HG03280 (cell line): ENCODE results near the gene KRT72.

Source experiments
- ATAC-seq: cut with Tn5 transposase; IDR thresholded peaks from one replicate; pipeline ENCODE4 v1.9.1; 2021; ENCODE audit warnings: mild to moderate bottlenecking, moderate library complexity; ENCODE audit not compliant: unreplicated experiment

The KRT72 gene

DNA sequence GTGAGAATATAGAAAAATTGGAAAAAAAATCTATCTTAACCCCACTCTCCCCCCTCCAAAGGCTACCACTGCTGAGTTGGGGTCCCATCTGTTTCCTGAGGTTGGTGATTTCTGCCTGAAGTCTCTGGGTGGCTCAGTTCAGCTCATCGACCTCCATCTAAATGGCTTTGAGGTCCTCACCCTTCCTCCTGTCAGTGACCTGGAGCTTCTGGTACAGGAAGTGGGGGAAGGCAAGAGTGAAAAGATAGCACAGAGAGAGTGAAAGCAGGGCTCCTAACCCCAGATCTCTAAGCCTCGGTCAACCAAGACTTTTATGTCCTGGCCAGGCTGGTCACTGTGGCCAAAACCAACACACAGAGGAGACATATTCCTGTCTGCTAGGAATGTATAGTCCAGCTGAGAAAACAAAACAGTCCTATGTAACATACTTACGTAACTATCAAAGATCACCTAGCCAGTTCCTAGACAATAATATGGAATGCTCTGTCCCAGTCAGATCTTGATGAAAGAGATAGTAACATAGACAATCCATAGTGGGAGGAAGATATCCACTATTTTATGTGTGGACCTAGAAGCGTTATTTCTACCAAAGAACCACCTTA is 29.4 kb upstream of the KRT72 start:
- no peak for ATAC-seq

DNA sequence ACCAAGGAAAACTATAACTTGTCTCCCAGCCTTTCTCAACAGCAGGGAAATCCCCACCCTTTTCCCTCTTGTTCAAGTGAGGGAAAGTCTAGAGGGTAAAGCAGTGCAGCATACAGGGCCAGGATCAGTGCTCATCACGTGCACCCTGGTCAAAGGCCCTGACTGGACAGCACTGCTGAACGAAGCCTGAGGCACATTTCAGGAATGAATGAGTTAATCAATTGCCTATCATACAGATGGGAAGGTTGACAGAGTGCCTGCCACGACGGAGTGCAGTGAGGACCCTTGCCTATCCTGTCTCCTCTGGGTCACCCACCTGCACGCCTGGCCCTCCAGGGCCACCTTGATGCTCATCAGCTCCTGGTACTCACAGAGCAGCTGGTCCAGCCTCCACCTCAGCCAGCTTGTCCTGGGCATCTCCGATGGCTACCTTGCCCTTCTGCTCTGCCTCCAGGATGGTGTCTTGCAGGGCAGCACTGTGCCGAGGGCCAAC is 28.8 kb upstream of the KRT72 start:
- ATAC-seq, result no peak

DNA sequence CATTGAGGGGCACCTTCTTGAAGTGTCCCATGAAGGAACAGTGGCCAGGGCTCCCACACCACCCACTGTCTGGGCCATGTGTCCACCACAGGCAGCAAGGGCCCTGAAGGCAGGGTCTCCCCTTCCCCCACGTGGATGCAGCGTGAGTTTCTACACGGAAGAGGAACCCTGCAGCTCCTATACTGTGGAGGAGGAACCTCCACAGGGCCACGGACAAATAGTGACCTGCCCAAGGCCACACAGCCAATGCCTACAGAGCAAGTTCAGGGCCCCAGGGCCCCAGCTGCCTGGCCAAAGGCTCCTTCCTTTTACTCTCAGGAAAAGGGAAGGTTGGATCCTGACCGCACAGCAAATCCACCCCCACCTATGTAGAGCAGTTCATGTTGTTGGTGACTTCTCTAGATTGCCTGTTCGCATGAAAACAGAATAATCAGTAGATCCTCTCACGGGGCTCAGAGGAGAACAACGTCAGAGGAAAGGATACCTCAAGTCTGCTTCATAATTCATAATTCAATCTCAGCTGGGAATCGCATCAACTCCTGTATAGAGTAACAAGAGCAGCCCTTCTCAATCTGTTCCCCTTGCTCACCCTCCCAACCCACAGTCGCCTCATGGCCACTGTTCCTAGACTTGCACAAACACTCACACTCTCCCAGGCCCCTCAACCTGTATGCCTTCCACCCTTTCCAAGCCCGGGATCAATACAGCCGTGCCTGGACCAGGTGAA is 28.2 kb upstream of the KRT72 start:
- ATAC-seq, result no peak

DNA sequence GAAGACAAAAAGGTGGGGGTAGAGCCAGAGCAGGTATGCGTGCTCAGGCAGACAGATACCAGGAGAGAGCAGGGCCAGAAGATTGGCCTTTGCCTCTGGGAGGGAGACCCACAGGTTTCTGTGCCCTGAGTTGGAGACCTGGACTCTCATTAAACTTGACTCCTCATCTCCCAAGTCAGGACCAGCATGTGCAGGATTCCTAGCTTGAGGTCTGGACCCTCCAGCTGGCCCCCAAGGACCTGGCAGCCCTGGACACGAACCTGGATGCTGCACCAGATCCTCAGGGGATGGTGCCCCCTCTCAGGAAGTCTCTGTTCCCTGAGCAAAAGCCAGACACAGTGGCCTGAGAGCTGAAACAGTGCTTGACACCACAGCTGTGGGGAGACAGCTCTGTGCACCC is 27.6 kb upstream of the KRT72 start:
- no peak for ATAC-seq

DNA sequence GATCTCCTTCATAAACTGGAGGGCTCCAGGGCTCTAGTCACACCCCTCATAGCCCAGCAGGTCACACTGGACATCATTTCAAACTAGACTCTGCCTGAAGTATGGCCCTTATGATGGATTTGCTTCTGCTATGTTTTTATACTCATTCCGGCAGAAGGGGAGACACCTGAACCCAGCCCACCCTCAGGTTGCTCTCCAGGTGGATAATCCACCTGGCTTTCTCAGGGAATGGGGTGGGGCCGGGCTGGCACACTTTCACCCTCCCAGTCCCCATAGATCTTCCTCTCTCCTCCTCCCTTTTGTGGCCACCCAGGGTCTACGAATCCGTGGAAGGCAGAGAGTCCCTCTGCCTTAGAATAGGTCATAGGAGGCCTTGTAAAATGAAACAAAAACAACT is 26.8 kb upstream of the KRT72 start:
- no peak for ATAC-seq

DNA sequence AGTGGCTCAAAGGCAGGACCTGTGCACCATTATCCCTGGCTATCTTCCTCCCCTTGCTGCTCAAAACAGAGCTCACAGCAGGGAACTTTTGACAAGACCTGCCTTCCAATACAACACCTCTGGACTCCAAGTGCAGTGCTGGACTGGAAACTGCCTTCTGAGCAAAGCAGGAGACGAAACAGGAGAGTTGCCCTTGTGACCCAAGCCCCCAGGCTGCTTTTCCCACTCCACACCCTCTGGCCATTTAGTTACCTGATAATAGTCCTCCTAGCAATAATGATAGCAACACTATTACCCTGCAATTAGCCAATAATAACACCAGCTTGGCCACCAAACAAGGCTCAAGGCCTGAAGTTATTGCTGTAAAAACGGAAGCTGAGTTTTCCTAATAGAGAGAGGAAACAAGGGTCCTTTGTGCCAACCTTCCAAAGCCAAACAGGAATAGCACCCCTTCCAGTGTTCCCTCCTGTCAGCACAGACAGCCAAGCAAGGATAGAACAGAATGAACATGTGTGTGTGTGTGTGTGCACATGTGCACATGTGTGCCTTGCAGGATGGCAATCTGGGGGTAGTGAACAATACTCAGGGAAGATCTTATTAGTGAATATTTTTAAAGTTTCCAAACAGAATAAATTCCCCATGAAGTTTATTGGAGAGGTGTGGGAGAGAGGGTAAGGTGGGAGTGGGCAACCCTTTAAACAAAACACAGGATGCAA is 26.3 kb upstream of the KRT72 start:
- no peak for ATAC-seq

DNA sequence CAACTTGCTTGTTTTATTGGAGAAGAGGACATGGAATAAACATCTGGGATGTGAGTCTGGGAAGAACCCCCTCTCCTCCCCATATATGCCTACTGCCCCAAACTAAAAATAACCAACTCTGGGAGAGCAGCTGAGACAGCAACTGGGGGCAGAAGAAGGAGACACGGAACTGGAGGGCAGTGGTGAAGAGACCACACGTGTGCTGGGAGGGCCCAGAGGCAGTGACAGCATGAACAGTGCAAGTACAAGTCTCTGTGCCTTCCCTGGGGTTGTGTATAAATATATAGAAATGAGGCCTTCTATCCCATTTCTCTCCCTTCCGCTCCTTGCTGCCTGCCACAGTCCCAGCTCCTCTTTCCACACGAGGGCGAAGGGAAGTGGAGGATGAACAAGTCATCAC is 21.1 kb upstream of the KRT72 start:
- no peak for ATAC-seq

DNA sequence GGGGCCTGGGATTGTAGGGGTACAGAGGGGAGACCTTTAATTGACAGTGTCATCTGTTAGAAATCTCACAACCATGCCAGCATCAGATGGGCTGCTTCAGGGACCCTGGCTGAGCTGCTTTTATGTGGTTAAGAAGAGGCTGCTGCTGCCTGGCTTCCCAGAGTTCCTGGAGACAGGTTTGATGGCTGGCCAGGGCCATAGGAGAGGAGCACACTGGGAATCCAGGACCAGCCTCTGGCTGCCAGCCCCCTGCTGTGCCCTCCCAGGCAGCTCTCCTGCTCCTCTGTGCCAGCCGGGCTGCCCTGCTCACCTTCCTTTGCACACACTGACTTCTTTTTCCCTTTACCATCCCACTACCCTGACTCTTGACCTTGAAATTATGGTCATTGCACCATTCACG is 17.6 kb upstream of the KRT72 start:
- no peak for ATAC-seq

DNA sequence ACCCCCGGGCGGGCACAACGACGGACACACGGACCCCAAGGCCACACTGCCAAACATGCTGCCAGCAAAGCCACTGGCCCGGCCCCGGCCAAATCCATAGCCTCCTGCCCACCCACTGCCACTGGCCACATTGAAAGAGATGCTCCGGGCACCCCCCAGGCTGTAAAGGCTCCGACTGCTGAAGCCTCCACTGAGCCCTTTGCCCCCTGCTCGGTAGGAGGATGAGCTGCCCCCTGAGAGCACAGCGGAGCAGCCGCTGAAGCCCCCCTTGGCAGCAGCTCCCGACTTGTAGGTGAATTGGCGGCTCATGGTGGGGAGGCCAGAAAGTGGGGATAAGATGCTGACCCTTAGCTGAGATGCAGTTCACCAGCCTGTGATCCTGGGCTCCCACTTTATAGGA is 17.0 kb upstream of the KRT72 start, which contains the start of gene KRT73:
KRT73 (minus strand) TSS at position 344 of the 400 bp plus-strand sequence; CDS start at position 309, 35 bp downstream.
- no peak for ATAC-seq

DNA sequence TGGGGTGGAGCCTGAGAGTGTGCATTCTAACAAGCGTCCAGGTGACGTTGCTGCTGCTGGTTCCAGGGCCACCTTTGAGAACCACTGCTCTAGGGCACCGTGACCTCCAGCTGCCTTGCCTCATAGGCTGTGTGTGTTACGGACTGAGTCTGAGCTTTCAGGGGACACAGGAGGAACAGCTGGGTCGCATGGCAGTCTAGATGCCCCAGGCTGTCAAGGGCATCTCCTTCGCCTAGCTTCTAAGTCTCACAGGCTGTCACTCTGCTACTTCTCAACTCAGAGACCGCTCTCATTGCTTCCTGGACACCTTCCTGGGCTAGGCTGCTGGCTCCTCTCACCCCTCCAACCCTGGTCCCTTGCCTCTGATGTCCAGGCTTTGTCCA is 16.1 kb upstream of the KRT72 start:
- no peak for ATAC-seq

DNA sequence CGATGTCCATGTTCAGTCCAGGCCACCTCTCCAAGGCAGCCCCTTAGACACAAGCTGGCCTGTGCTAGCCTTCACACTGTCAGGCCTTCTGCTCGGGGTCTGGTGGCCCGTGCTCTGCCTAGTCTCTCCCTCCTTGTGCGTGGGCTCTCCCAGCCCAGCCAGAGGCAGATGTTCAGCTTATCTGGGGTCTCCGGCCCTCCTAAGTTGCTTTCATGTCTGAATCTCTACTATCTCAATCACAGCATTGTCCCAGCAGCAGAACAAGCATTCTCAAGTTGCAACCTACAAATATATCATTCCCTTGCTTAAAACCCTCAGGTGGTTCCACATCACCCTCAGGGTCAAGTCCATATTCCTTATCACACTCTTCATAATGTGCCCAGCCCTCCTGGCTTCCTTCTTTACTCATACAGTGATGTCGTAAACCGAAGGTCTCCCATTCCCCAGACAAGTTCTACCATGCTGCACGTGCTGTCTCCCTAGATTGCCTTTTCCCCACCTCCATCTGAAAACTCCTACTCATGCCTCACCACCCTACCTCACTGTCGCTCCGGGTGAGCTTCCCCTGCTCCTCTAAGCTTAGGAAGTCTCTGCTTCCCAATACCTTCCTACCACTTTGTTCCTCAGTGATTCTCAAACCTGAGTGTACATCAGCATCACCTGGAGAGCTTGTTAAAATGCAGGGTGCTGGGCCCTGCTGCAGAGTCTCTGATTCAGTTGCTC is 15.6 kb upstream of the KRT72 start:
- ATAC-seq, result no peak

DNA sequence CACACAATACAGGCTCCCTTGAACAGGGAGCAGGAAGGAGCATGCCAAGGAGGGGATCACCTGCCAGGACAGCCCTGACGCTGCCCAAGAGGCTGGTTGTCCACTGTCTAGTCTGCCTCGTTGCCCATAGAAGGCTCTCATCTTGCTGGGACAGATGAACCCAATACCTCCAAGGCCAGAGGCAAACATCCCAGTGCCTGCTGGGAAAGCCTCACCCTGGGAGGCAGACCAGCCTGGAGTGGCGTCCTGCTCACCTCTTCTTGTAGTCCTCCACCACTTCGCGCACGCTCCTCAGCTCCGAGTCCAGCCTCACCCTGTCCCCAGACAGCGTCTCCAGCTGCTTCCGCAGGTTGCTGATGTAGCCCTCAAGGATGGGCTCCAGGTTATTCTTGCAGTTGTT is 14.6 kb upstream of the KRT72 start:
- no peak for ATAC-seq

DNA sequence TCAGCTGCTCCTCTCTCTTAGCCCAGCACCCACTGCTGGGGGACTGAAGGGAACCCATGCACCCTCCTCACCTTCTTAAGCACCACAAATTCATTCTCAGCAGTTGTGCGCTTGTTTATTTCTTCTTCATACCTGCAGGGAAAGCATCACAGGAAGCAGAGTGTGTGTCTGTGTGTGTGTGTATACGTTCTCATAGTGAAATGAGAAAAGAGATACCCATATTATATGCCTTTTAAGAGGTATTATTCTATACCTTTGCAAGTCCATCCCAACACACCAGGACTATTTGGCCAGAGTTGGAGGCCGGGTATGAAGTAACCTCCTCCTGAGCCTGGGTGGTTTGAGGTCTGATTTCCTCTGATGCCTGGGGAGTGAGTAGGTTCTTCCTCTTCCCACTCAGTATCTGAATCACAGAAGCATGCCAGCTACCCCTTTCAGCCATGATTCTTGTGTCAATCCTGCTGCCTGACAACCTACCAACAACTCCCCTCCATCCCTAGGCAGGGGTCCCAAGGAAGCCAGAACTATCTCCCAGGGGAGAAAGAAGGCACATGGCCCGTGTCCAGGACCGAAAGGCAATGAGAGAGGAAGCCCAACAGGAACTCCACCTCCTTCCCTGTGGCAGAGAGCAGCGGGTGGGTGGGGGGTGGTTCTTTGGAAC is 14.1 kb upstream of the KRT72 start:
- no peak for ATAC-seq

DNA sequence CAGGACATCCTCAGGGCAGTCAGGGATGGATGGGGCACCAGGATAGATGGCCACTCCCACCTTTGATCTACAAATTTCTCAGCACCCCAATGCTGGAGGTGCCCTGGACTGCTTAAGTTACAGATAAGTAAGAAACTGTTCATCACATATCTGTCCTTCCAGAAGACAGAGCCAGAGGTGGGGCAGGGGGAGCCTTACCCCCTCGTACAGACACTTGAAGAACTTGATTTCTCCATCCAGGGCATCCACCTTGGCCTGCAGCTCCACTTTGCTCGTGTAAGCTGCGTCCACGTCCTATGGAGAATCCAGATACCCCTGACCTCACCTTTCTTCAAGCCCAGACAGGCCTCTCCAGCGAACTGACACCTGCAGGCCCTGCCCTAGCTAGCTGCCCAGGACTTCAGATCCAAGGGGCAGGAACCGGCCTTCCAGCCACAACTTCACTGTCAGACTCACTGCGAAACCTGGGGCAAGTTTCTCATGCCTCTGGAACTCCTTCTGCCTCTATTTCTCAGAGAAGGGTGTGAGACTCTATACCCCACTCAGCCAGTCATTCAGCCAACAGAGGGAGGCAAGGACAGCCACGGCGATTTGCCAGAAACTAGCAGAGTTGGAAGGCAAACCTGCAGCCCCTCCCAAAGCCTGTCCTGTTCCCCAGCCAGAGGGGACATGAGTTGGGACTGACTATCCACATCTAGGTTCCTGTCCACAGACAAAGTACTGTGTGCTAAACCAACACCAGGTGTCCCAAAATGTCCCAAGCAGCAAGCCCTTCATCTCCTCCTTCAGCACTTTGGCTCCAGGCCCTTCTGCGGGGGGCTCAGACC is 13.3 kb upstream of the KRT72 start:
- no peak for ATAC-seq

DNA sequence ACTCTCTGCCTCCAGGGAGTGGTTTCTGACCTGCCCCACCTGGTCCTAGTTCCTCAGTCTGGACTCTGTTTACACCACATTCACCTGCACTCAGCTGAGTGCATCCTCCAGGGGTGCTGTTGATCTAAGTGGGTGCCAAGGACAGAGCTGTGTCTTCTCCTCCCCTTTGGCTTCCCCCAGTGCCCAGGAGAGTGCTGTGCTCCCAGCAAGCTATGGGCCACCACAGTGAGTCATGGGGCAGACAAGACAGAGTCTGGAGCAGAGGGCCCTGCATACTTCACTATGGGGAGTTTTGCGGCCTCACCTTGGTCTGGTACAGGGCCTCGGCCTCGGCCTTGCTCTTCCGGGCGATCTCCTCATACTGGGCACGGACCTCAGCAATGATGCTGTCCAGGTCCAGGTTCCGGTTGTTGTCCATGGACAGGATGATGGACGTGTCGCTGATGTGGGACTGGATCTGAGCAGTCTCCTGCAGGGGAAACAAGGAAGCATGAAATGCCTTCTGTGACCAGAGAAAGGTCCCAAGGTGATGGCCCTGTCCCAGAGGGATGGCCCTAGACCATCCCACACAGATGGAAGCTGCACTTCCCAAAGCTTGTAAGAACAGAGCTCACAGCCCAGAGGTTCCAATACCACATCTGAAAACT is 12.2 kb upstream of the KRT72 start:
- no peak for ATAC-seq

DNA sequence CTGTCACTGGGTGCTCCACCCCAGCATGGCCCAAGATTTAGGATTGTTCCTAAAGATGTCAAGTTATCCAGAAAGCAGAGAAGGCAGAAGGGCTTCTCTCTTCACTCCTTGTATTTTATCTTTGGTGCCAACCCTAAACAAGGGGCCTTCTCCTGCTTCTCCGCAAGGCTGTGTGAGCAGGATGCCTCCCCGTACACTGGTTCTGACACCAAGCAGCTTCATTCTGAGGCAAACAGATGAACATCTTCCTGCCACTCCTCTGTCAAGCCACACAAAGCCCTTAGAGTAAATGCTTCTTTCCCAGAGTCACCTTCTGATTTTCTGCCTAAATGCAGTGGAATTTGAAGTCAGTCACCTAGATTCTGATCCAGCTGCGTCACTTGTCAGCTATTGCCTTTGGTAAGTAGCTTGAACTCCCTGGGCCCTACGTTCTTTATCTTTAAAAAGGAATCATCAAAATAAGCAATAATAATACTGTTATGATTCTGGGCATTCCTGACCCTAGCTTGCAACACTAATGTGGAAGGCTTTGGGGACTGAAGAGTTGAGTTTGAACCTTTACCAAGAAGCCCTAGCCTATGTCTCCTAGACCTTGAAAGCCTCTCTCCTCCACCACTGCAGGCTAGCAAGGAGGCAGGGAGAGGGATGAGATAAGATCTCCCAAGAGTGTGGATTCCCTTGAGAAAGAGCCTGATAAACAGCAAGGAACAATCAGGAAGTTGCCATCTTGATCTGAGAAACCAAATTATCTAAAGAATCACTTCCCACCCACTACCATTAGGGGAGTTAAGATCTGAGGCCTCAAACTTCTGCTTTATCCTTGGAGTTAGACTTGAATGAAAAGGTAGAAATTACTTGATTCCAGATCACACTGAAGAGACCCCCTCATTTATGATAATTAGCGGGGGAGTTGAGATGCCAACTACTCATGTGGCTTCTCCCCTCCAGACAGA is 11.4 kb upstream of the KRT72 start:
- no peak for ATAC-seq

DNA sequence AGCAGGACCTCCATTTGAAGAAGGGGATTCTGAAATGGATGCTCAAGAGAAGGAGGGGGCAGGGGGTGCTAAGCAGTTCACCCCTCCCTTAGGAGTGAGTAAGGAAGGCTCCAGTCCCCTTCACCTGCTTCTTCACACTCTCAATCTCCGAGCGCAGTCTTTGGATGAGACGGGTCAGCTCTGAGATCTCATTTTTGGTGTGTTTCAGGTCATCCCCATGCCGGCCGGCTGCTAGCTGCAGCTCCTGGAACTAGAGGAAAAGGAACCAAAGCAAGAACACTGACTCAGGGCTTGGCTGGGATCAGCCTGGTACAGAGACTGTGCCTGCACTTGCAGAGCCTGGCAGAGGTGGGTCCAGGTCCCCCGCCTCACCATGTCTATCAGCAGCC is 9.8 kb upstream of the KRT72 start:
- ATAC-seq, result no peak

DNA sequence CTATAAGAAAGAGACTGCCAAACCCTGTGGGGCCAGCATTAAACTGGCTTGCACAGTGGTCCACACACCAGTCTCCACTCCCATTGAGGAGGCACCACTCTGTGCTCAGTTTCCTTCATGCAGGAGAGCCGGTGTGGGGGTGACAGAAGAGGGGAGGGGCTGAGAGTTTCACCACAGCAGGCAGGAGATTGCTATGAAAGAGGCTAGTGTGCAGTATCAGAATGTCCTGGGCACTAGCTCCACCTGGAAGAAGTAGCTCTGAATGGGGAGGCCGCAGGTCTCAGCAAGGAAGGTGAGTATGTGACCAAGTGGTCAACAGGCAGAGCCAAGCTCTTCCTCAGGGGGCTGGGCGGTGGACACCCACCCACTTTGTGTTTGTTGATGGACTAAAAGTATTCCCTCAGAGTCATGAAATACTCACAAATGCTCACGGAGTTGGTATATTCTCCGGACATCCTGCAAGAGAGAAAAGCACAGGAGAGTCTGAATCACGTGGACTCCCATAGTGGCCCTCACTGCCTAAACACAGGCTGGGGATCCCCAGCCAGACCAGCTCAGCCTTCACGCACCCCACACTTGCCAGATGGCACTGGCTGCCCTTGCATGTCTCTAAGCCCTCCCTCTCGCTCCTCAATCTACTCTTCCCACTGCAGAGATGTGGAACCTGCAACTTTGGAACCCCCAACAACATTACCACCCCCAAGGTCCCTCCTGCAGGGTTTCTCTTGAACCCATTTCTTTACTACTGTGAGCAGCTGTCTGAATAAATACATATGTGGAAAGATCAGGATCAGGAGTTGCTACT is 7.8 kb upstream of the KRT72 start:
- no peak for ATAC-seq
